RWPE2 (cell line): ENCODE data around the gene HS6ST1.

Source experiments
- ATAC-seq: fragments of 200-7000 bp; cut with Tn5 transposase; 3 replicates; pipeline ENCODE4 v1.9.1; 2021; ENCODE audit warnings: low read depth
- DNase-seq: peaks from one replicate; pipeline ENCODE4 v3.0.0-alpha.2; 2020; ENCODE audit warnings: low spot score
- H3K27ac ChIP-seq: fragments of 450-650 bp; 2 replicates; pipeline ENCODE4 v1.5.1; 2017; ENCODE audit warnings: mild to moderate bottlenecking; ENCODE audit not compliant: poor library complexity, severe bottlenecking
- H3K27me3 ChIP-seq: fragments of 250-450 bp; sonication (Bioruptor Pico); 2 replicates; pipeline ENCODE4 v1.5.1; 2021; ENCODE audit warnings: mild to moderate bottlenecking, moderate library complexity; ENCODE audit not compliant: insufficient read depth, poor library complexity, severe bottlenecking
- H3K36me3 ChIP-seq: fragments of 250-450 bp; sonication (Bioruptor Pico); 2 replicates; pipeline ENCODE4 v1.5.1; 2020; ENCODE audit warnings: low read depth, mild to moderate bottlenecking, moderate library complexity
- H3K4me1 ChIP-seq: fragments of 250-450 bp; sonication (Bioruptor Pico); 2 replicates; pipeline ENCODE4 v1.5.1; 2021; ENCODE audit warnings: mild to moderate bottlenecking, moderate library complexity; ENCODE audit not compliant: insufficient read depth, poor library complexity, severe bottlenecking
- H3K4me3 ChIP-seq: fragments of 250-450 bp; sonication (Bioruptor Pico); 2 replicates; pipeline ENCODE4 v1.5.1; 2021; ENCODE audit warnings: mild to moderate bottlenecking, moderate library complexity; ENCODE audit not compliant: severe bottlenecking
- H3K9me3 ChIP-seq: fragments of 250-450 bp; sonication (Bioruptor Pico); 2 replicates; pipeline ENCODE4 v1.5.1; 2021; ENCODE audit warnings: mild to moderate bottlenecking, moderate library complexity; ENCODE audit not compliant: severe bottlenecking
- CTCF ChIP-seq: fragments of 450-650 bp; IDR thresholded peaks from one replicate; pipeline ENCODE4 v1.5.1; 2017; ENCODE audit warnings: mild to moderate bottlenecking, moderate library complexity; ENCODE audit not compliant: poor library complexity, severe bottlenecking

The HS6ST1 gene

GRCh38 chr2:128250229-128251025 is 68.2 kb downstream of the HS6ST1 start:
- no peak for DNase-seq
- H3K27me3 ChIP-seq = no peaks in the 10 kb centered on the region
- TF ChIP-seq CTCF = no peak
- H3K9me3 ChIP-seq = no peaks in the 10 kb centered on the region
- no peaks in the 10 kb centered on the region for H3K36me3 ChIP-seq
- no peak overlapping the region for H3K27ac ChIP-seq
- H3K4me1 ChIP-seq = no peaks in the 10 kb centered on the region
- no peak for ATAC-seq
- H3K4me3 ChIP-seq = no peak overlapping the region

- H3K9me3 ChIP-seq = no peaks in the 10 kb centered on the region
- DNase-seq = no peak
- no peak for ATAC-seq
- no peak overlapping the region for H3K27ac ChIP-seq
- H3K36me3 ChIP-seq = no peaks in the 10 kb centered on the region
- no peak for TF ChIP-seq CTCF
- no peak overlapping the region for H3K4me3 ChIP-seq
- H3K4me1 ChIP-seq = no peaks in the 10 kb centered on the region
- H3K27me3 ChIP-seq = no peaks in the 10 kb centered on the region
Measured at GRCh38 chr2:128249555-128249954, 69.1 kb downstream of the HS6ST1 start.

GRCh38 chr2:128245813-128246212 is 72.9 kb downstream of the HS6ST1 start:
- H3K36me3 ChIP-seq = no peaks in the 10 kb centered on the region
- no peak for TF ChIP-seq CTCF
- H3K27ac ChIP-seq = no peak overlapping the region
- no peaks in the 10 kb centered on the region for H3K27me3 ChIP-seq
- ATAC-seq = no peak
- no peaks in the 10 kb centered on the region for H3K9me3 ChIP-seq
- DNase-seq = no peak
- no peaks in the 10 kb centered on the region for H3K4me1 ChIP-seq
- no peak overlapping the region for H3K4me3 ChIP-seq

GRCh38 chr2:128241896-128242295 is 76.8 kb downstream of the HS6ST1 start:
- DNase-seq = no peak
- no peak overlapping the region for H3K27ac ChIP-seq
- H3K4me1 ChIP-seq = no peaks in the 10 kb centered on the region
- no peak for TF ChIP-seq CTCF
- H3K9me3 ChIP-seq = no peaks in the 10 kb centered on the region
- no peaks in the 10 kb centered on the region for H3K36me3 ChIP-seq
- no peak for ATAC-seq
- H3K4me3 ChIP-seq = no peak overlapping the region
- H3K27me3 ChIP-seq = no peaks in the 10 kb centered on the region
